Neural progenitor cell (in vitro differentiated cells): ENCODE data around the gene YAP1.

Experiments
- EZH2 ChIP-seq: fragments of 200-600 bp; sonication (generic); IDR thresholded peaks from 2 replicates; pipeline ENCODE4 v1.6.1; 2017; ENCODE audit warnings: antibody characterized with exemption, mild to moderate bottlenecking, moderate library complexity
- EZH2phosphoT487 ChIP-seq: fragments of 200-600 bp; sonication (generic); IDR thresholded peaks from 2 replicates; pipeline ENCODE4 v1.6.1; 2017; ENCODE audit warnings: antibody characterized with exemption
- TF ChIP-seq, protein P1 (sequence below): fragments of 200-600 bp; sonication (generic); IDR thresholded peaks from 2 replicates; pipeline ENCODE4 v1.5.1; 2017; ENCODE audit warnings: antibody characterized with exemption, mild to moderate bottlenecking

- TF ChIP-seq EZH2phosphoT487 (peak; percentile 20), EZH2 (no peak)
- TF ChIP-seq, protein P1, sequence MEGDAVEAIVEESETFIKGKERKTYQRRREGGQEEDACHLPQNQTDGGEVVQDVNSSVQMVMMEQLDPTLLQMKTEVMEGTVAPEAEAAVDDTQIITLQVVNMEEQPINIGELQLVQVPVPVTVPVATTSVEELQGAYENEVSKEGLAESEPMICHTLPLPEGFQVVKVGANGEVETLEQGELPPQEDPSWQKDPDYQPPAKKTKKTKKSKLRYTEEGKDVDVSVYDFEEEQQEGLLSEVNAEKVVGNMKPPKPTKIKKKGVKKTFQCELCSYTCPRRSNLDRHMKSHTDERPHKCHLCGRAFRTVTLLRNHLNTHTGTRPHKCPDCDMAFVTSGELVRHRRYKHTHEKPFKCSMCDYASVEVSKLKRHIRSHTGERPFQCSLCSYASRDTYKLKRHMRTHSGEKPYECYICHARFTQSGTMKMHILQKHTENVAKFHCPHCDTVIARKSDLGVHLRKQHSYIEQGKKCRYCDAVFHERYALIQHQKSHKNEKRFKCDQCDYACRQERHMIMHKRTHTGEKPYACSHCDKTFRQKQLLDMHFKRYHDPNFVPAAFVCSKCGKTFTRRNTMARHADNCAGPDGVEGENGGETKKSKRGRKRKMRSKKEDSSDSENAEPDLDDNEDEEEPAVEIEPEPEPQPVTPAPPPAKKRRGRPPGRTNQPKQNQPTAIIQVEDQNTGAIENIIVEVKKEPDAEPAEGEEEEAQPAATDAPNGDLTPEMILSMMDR: peak; percentile 59
These were observed 158.1 kb downstream of the YAP1 start for GRCh38 chr11:102268083-102268984.
